ENCODE data around the gene PAX5. TPM values are rescaled to one million over a fixed set of nuclear protein-coding genes. Genes with fewer than 3 reads are reported as not detected.

The PAX5 gene
- total RNA-seq, 3 donors from 2014 or later (not counting 1 experiment from before 2014, with no cell fraction given) = 1.3 to 2.1 (median 2.0) TPM

- no peak for DNase-seq
- Mint-ChIP-seq H3K4me3 (no peak overlapping the region), H3K27me3 (ENCODE audit: low read depth in 2 of 2) (no peaks in the 10 kb centered on the region), H3K9me3 (no peaks in the 10 kb centered on the region), H3K4me1 (peaks cover 14 to 15% of the 10 kb centered on the region in 2 donors), H3K27ac (no peak overlapping the region), H3K36me3 (no peaks in the 10 kb centered on the region)
- Histone ChIP-seq H3K4me1 (ENCODE audit: control insufficient read depth, insufficient read depth, low read length) (peaks cover 18% of the 10 kb centered on the region), H3K4me3 (ENCODE audit: low read length) (no peak overlapping the region), H3K36me3 (ENCODE audit: control insufficient read depth, insufficient read depth, low read length) (no peaks in the 10 kb centered on the region), H3K27me3 (ENCODE audit: control insufficient read depth, insufficient read depth, low read length) (no peaks in the 10 kb centered on the region), H3K9me3 (ENCODE audit: control insufficient read depth, insufficient read depth, low read length) (no peaks in the 10 kb centered on the region), H3K27ac (ENCODE audit: low read length) (no peak overlapping the region)
- no peak for ATAC-seq
- intact Hi-C loops (cut with micrococcal nuclease) = no loop called here
- WGBS (ENCODE audit: insufficient coverage) = 94% methylated on average over 10 of the region's 10 CpGs
- TF ChIP-seq, protein P1, sequence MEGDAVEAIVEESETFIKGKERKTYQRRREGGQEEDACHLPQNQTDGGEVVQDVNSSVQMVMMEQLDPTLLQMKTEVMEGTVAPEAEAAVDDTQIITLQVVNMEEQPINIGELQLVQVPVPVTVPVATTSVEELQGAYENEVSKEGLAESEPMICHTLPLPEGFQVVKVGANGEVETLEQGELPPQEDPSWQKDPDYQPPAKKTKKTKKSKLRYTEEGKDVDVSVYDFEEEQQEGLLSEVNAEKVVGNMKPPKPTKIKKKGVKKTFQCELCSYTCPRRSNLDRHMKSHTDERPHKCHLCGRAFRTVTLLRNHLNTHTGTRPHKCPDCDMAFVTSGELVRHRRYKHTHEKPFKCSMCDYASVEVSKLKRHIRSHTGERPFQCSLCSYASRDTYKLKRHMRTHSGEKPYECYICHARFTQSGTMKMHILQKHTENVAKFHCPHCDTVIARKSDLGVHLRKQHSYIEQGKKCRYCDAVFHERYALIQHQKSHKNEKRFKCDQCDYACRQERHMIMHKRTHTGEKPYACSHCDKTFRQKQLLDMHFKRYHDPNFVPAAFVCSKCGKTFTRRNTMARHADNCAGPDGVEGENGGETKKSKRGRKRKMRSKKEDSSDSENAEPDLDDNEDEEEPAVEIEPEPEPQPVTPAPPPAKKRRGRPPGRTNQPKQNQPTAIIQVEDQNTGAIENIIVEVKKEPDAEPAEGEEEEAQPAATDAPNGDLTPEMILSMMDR (IDR thresholded peaks at IDR 0.05) = no peak
These were observed 179.3 kb downstream of the PAX5 start for GRCh38 chr9:36854751-36855150.

- 91% methylated on average over 10 of the region's 13 CpGs for WGBS (ENCODE audit: insufficient coverage)
- Mint-ChIP-seq H3K36me3 (no peaks in the 10 kb centered on the region), H3K9me3 (no peaks in the 10 kb centered on the region), H3K4me1 (peaks cover 14 to 15% of the 10 kb centered on the region in 2 donors), H3K27me3 (ENCODE audit: low read depth in 2 of 2) (no peaks in the 10 kb centered on the region), H3K4me3 (no peak overlapping the region), H3K27ac (no peak overlapping the region)
- DNase-seq (no peak), ATAC-seq (no peak)
- H3K4me1 ChIP-seq (ENCODE audit: control insufficient read depth, insufficient read depth, low read length) = peaks cover 18% of the 10 kb centered on the region
- no peaks in the 10 kb centered on the region for H3K27me3 ChIP-seq (ENCODE audit: control insufficient read depth, insufficient read depth, low read length)
- no peak overlapping the region for H3K27ac ChIP-seq (ENCODE audit: low read length)
- intact Hi-C loops (cut with micrococcal nuclease) = no loop called here
- H3K9me3 ChIP-seq (ENCODE audit: control insufficient read depth, insufficient read depth, low read length) = no peaks in the 10 kb centered on the region
- no peaks in the 10 kb centered on the region for H3K36me3 ChIP-seq (ENCODE audit: control insufficient read depth, insufficient read depth, low read length)
- no peak overlapping the region for H3K4me3 ChIP-seq (ENCODE audit: low read length)
- TF ChIP-seq, protein P1 (IDR thresholded peaks at IDR 0.05) = no peak
These were observed 180.0 kb downstream of the PAX5 start for GRCh38 chr9:36854034-36854433.

DNA sequence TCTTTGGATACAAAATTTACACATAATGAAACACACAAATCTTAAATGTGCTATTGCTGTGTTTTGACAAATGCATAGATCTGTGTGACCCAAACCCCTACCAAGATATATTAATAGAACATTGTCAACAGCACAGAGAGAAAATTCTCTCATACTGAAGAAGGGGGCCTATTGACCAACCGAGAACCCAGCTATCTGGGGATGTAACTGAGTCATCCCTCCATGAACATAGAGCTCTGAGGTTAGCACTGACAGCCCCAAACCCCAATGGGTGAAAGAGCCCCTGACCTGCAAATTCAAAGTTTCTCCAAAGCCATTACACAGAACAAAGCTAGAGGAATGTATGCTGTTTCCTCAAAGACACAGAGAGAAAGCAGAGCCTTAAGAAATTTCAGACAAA, 180.8 kb downstream of the PAX5 start:
- TF ChIP-seq, protein P1 (IDR thresholded peaks at IDR 0.05) = no peak
- Mint-ChIP-seq H3K4me1 (peaks cover 14 to 15% of the 10 kb centered on the region in 2 donors), H3K4me3 (no peak overlapping the region), H3K27ac (no peak overlapping the region), H3K27me3 (ENCODE audit: low read depth in 2 of 2) (no peaks in the 10 kb centered on the region), H3K9me3 (no peaks in the 10 kb centered on the region), H3K36me3 (no peaks in the 10 kb centered on the region)
- Histone ChIP-seq H3K27me3 (ENCODE audit: control insufficient read depth, insufficient read depth, low read length) (no peaks in the 10 kb centered on the region), H3K4me1 (ENCODE audit: control insufficient read depth, insufficient read depth, low read length) (peaks cover 18% of the 10 kb centered on the region), H3K4me3 (ENCODE audit: low read length) (no peak overlapping the region), H3K27ac (ENCODE audit: low read length) (no peak overlapping the region), H3K36me3 (ENCODE audit: control insufficient read depth, insufficient read depth, low read length) (no peaks in the 10 kb centered on the region), H3K9me3 (ENCODE audit: control insufficient read depth, insufficient read depth, low read length) (no peaks in the 10 kb centered on the region)
- DNase-seq (no peak), ATAC-seq (no peak)
- 60% methylated on average over 1 of the region's 1 CpG for WGBS (ENCODE audit: insufficient coverage)
- intact Hi-C loops (cut with micrococcal nuclease) = no loop called here

- no peaks in the 10 kb centered on the region for H3K36me3 ChIP-seq (ENCODE audit: control insufficient read depth, insufficient read depth, low read length)
- H3K27ac Mint-ChIP-seq = no peak overlapping the region
- H3K27ac ChIP-seq (ENCODE audit: low read length) = no peak overlapping the region
- no peaks in the 10 kb centered on the region for H3K27me3 Mint-ChIP-seq (ENCODE audit: low read depth in 2 of 2)
- H3K4me3 Mint-ChIP-seq = no peak overlapping the region
- TF ChIP-seq, protein P1 (IDR thresholded peaks at IDR 0.05) = no peak
- H3K36me3 Mint-ChIP-seq = no peaks in the 10 kb centered on the region
- no peaks in the 10 kb centered on the region for H3K9me3 ChIP-seq (ENCODE audit: control insufficient read depth, insufficient read depth, low read length)
- H3K4me1 ChIP-seq (ENCODE audit: control insufficient read depth, insufficient read depth, low read length) = peaks cover 3% of the 10 kb centered on the region
- H3K9me3 Mint-ChIP-seq = no peaks in the 10 kb centered on the region
- no peak overlapping the region for H3K4me3 ChIP-seq (ENCODE audit: low read length)
- intact Hi-C loops (cut with micrococcal nuclease) = no loop called here
- ATAC-seq (no peak), DNase-seq (no peak)
- peaks cover 0 to under 1% of the 10 kb centered on the region in 2 donors for H3K4me1 Mint-ChIP-seq
- 87% methylated on average over 9 of the region's 9 CpGs for WGBS (ENCODE audit: insufficient coverage)
- no peaks in the 10 kb centered on the region for H3K27me3 ChIP-seq (ENCODE audit: control insufficient read depth, insufficient read depth, low read length)
These were observed 184.1 kb downstream of the PAX5 start for GRCh38 chr9:36849943-36850342.

All from natural killer cell (primary cell).